ENCODE measurements around the gene NUCB2.

- no peak for TF ChIP-seq CTCF (conservative IDR thresholded peaks at IDR 0.05; ENCODE audit: low read length)
- TF ChIP-seq EZH2phosphoT487 (IDR thresholded peaks at IDR 0.05; ENCODE audit: borderline replicate concordance, low read depth, low read length): no peak
Measured at GRCh38 chr11:17256512-17256911, 20.0 kb upstream of the NUCB2 start.

All from OCI-LY7 (cell line).